Measurements from ENCODE around the gene CARS2.

DNA sequence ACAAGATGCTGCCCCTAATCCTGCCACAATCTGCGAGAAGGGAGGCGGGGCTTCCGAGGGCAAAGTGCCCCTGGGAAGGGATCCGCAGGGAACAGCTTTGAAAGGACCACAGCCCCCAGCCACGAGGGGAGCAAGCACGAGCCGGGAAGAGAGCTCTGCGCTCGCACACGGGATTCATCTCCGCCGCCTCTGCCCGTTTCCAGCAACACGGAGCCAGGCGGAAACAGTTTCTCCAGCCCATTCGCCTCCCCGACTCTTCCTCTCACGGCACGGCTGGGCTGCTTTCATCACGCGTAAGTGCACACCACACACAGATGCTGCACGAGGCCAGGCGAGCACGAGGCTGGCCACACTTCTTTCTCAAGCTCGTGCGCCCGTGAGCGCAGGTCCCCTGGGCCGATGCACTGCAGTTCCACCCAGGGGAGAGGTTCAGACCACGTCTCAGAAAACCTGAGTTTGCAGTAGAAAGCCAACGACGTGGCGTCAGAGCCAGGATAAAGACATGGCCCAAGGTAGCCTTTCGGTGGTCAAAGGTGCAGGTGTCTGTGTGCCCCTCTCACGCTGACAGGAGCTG, 57.0 kb downstream of the CARS2 start:
- TF ChIP-seq REST (IDR thresholded peaks at IDR 0.05; ENCODE audit: insufficient read depth in 1 of 2, low read depth in 2 of 2, low read length in 1 of 2) = no peak
- TF ChIP-seq POLR2AphosphoS5 (IDR thresholded peaks at IDR 0.05; ENCODE audit: low read depth, low read length) = no peak
- TF ChIP-seq, protein P1, sequence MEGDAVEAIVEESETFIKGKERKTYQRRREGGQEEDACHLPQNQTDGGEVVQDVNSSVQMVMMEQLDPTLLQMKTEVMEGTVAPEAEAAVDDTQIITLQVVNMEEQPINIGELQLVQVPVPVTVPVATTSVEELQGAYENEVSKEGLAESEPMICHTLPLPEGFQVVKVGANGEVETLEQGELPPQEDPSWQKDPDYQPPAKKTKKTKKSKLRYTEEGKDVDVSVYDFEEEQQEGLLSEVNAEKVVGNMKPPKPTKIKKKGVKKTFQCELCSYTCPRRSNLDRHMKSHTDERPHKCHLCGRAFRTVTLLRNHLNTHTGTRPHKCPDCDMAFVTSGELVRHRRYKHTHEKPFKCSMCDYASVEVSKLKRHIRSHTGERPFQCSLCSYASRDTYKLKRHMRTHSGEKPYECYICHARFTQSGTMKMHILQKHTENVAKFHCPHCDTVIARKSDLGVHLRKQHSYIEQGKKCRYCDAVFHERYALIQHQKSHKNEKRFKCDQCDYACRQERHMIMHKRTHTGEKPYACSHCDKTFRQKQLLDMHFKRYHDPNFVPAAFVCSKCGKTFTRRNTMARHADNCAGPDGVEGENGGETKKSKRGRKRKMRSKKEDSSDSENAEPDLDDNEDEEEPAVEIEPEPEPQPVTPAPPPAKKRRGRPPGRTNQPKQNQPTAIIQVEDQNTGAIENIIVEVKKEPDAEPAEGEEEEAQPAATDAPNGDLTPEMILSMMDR (IDR thresholded peaks at IDR 0.05) = no peak
- TF ChIP-seq TCF7L2 (IDR thresholded peaks at IDR 0.05; ENCODE audit: low read depth, low read length) = no peak
